SW 1271 (cell line): ENCODE data around the gene ENAH.
"Not testable (repeated sequence)": the region's sequence is repeated elsewhere in the genome, so short reads cannot be mapped to it uniquely, and the experiment has no call there.

Experiments
- DNase-seq, 2 experiments: peaks; one replicate each; lab custom pipeline; 2025; lab: John Stamatoyannopoulos, UW

ENAH gene

DNA sequence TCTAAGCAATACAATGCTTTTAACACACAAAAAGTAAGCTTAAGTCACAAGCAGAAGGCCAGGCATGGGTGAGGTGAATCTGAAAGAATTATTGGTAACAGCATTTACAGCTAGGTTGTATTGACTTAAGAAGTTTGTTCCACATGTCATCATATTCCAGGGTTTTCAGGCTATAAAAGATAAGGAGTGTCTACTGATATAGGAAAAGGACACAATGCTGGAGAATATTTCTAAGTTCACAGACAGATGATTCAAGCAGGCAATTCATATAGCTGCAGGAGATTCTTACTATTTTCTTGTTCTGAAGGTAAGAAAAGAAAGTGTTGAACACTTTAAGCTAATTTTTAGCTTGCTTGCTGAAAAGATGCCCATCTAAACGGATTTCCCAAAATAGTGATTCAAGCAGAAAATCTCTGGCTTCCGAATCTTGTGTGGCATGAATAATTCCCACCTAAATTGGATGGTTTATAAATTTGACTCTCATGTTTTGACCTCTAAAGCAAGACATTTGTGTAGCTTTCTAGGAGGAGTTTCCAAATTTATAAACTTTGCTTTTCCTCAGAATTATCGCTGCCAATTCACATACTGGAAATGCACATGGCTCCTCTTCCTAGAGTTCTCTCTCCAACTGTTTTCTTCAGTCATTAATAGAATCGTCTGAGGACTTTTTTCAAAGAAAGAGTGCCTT lies 129.5 kb downstream of the ENAH start:
- no peak for DNase-seq

DNA sequence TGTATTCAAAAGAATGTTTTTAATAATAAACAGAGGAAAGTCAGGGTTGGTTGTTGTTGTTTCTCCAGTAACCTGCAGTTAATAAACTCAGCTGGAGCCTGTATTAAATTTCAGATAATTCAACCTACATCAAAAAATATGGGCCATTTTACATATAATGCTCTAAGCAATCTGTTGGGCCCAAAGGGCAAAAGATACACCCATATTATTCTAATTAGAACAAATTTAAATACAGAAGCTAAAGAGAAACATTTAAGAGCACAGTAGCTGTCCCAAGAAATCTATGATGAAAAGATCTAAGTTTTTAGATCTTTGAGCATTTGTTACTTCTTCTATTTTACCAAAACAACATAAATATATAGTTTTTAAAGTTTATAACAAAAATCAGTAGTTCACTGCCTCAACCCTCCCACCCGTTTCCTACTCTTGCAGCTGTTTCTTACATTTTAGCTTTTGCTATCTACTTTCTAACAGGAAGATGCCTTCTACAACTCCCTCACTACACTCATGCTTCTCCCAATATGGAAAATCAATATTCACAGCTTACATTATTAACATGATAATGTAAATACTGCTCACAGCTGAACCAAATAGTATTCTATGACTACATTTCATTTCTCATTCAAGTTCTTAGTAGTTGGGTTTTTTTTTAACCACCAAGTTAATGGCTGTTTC lies 130.2 kb downstream of the ENAH start:
- no peak for DNase-seq

DNA sequence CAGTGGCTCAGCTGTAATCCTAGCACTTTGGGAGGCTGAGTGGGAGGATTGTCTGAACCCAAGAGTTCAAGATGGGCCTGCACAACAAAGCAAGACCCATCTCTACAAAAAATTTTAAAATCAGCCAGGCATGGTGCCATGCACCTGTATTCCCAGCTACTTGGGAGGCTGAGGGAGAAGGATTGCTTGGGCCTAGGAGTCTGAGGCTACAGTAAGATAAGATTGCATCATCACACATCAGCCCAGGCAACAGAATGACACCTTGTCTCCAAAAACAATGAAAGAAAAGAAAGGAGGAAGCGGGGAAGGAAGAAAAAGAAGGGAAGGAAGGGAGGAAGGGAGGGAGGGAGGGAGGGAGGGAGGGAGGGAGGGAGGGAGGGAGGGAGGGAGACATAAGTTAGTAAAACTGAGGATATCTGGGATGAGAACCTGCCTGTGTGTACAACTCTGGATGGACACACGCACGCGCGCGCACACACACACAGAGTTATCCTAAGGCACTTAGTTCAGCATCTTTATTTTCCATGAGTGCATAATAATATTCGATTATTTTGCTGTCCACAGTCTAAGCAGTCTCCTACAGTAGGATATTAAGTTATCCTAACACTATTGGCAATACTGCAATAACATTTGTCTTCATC lies 132.2 kb downstream of the ENAH start:
- no peak for DNase-seq

DNA sequence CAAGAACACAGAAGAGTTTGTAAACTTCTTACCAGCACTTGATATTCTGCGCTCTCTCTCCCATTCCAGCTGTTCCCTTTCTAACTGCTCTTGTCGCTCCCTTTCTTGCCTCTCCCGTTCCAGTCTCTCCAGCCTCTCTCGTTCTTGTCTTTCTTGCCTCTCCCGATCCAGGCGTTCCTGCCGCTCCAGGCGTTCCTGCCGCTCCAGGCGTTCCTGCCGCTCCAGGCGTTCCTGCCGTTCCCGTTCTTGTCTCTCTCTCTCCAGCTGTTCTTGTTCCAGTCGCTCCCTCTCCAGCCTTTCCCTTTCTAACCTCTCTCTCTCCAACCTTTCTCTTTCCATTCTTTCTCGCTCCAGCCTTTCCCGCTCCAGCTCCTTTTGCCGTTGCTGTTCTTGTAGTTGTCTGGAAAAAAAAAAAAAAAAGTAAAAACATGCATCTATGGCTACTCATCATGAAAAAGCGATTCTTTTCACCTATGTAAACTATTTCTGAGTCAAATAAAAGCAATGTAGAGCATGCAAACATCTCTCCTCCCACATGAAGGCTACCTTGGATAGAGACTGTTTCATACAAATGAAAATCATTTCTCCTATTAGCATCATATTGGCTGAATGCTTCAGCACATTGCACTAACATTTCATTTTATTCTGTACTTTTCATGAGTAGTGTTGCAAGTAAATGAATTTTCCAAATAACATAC lies 133.6 kb downstream of the ENAH start:
- no peak for DNase-seq

DNA sequence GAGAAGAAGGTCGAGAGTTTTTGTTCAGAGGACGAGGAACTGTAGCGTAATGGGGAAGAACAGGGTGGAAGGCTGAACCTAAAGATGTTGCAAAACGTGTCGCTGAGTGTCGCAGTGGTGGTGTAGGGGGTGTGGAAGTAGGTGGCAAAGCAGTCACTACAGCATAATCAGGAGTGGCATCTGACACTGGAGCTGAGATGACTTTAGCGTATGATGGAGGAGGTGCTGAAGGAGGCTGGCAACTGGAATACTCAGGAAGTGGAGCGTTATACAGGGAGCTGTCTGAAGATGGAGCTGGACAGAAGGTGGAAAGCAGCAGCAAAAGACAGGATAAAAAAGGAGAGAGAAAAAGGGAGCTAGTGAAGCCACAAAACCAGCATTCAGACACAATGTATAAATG lies 135.2 kb downstream of the ENAH start:
- DNase-seq = peak in 1 of 2 experiments; percentile 5

DNA sequence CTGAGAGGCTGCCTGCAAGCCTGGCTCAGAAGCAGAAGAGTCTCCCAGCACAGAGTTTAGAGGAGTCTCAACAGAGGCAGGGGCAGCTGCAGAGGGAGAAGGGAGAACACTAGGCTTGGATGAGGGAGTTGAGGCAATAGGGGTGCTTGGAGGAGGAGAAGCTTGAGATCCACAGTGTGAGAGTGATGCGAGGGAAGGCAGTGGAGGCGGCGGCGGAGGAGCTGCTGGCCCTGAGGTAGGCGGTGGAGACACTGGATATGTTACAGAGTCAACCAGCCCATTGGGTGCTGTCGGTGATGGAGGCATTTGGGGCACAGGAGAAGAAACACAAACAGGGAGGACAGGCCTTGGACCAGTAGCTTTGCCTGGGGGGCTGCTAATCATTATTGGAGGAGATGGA lies 135.7 kb downstream of the ENAH start:
- no peak for DNase-seq

DNA sequence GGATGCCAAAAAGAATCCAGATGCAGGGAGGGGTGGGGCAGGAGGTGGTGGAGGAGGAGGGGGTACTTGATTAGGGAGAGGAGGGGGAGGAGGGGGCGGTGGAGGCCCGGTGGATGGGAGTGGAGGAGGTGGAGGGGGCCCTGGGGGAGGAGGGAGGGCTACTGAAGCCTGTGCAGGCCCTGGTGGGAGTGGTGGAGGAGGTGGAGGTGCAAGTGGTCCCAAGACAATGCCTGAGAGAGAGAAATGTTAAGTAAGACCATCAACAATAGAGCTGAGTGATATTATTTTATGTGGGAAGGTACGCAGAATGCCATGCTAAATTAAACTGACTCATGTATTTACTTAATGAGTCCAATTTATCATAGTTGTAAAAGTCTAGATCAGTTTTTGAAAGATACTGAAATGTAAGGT lies 138.2 kb downstream of the ENAH start:
- DNase-seq = no peak

DNA sequence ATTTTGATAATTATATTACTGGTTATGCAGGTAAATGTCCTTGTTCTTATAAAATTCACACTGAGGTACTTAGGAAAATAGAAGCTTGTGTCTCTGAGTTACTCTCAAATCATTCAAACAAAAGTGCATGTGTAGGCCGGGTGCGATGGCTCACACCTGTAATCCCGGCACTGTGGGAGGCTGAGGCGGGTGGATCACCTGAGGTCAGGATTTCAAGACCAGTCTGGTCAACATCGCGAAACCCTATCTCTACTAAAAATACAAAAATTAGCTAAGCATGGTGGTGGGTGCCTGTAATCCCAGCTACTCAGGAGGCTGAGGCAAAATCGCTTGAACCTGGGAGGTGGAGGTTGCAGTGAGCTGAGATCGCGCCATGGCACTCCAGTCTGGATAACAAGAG lies 139.3 kb downstream of the ENAH start:
- DNase-seq = not testable (repeated sequence)

DNA sequence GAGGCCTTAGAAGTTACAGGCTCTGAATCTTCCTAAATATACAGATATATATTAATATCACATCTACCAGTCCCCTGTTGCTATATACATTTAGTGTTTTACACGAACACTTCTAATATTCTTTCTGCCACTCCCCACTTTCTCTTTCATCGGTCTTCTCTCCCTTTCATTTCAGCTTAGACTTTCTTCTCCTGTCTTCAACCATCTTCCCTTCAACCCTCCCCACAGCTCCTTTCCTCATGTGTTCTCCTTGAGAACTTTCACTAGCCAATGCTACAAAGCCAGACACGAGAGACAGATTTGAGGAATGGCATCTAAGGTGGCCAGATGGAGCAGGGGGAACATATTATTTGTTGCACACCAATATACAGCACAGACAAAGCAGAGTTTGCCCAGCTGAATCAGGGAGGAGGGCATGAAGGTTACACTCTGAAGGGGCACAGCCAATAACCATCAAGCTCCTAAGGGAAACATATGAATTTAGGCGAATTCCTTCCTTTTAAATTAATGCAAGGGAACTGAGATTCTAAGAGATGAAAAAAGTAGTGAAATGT lies 141.0 kb downstream of the ENAH start:
- no peak for DNase-seq

DNA sequence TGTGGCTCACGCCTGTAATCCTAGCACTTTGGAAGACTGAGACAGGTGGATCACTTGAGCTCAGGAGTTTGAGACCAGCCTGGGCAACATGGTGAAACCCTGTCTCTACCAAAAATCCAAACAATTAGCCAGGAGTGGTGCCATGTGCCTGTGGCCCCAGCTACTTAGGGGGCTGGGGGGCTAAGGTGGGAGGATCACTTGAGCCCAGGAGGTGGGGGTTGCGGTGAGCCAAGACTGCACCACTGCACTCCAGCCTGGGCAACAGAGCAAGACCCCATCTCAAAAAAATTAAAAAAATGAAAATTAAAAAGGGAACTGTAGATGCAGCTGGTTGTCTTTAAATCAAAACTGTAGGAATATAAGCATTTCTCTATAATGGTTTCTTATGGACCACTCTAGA lies 142.2 kb downstream of the ENAH start:
- not testable (repeated sequence) for DNase-seq

DNA sequence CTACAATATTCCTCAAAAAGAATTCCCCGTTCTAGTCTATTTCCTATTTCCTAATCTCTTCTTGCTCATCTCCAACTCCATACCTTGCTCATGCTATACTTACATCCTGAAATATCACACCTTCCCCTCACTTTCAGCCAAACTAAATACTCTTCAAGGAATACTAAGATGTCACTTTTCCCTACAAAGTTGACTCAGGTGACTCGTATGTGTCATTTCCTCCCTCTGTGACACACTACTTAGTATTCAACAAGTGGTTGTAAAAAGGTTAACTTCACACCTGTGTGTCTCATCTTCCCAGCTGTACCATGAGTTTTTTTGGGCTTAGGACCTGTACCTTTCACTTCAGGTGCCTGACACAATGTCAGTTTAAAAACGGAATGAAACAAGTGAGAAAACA lies 143.2 kb downstream of the ENAH start:
- DNase-seq = peak in 1 of 2 experiments; percentile 30

DNA sequence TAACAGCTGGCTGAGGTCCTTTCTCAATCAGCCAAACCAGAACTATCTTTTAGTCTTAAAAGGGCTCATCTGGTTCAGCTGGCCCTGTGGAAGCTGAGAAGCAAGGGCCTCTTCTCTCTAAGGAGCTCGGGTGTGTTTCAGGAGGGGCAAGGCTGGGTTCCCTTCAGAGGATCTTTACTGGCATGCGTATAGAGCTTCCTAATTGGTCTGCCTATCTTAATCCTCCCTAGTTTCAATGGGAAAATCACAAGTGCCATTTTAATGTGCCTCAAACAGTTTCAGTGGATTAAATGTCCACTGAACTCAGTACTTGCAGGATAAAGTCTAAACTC lies 143.6 kb downstream of the ENAH start:
- DNase-seq = no peak

DNA sequence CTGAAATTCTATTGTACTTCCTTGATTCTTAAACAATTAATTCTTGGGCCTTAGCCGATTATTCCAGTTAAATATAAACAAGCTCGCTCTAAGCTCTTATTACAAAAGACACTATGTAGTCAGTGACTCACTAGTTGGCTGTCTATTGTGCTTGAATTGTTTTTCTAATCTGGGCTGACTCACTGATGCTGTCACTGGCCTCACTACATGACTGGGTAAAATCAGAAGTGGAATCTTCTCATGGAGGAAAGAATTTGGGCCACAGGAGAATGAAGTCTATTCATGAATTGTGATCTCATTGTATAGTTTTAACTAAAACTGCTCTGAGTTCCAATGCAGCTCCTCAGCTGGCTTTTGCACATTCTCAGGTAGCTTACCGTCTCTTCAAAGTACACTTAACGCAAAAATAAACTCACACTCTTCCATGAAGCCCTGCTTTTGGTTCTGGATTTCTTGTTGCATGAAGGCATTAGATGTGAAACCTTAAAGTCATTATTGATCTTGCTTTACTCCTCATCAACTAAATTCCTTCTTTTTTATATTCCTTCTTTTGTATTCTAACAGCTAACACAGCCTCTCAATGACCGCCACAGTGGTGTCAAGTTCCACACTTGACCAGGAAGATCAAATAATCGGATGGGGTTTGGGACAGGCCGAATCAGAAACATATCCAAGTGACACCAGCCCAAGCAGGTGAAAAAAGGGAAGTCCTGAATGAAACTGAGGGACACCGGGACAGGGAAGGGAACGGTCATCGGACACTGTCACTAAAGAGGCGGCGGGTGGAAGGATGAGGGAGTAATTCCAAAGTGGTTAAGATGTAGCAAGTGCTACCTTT lies 144.2 kb downstream of the ENAH start:
- peak; percentile 69 to 89 for DNase-seq

DNA sequence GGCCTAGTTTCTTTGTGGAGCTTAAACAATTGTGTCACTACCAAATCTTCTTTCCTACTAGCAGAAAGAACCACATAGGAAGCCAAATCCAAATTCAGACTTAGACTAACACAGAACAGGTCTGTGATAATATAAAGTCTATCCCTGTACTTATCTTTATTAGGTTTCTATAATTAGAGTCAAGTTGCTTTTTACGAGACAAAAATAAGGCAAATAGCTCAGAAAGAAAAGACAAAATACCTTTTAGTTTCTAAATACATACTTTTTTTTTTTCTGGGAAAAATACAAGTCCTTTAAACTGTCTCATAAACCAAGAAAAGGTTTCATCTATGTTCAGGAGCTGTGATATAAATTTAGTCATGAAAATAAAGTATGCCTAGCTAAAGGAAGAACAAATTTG lies 146.2 kb downstream of the ENAH start:
- DNase-seq = no peak

DNA sequence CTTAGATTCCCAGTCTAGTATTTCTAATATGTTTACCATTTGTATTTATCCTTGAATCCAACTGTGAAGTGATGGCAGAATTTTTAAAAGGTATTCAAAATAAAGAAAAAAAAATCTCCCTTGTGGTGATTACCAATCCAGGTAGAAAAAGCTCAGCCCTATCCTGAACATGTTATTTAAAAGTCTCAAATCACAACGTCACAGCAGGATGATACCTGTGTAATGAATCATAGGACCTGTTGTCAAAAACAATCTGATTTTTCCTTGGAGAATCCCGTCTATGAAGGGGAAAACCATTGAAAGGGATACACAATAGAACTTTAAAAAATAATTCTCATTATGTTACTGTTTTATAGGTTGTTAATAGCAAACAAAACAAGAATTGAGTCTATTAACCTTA lies 148.1 kb downstream of the ENAH start:
- no peak for DNase-seq

DNA sequence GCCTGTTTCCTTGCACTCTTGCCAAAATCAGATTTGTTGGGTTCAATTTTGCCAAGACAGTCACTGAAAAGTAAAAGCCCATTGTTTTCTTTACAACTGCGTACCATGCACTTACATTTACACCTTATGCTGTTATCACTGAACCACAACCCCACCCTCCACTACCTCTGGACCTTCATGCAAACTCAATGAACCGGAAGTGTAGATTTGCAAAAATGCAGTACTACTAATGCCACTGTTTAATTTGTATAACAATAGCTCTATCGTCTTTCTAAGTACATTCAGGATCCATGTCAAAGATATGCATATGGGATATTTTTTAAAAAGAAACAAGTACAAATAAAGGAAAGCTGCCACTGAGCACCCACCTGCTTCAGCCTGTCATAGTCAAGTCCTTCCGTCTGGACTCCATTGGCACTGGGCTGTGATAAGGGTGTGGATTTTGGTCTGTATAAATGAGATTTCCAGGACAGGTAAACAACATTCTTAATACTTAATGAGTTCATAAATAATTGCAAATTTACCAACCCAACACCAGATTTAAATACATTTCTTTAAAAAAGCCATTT lies 152.2 kb downstream of the ENAH start:
- no peak for DNase-seq

DNA sequence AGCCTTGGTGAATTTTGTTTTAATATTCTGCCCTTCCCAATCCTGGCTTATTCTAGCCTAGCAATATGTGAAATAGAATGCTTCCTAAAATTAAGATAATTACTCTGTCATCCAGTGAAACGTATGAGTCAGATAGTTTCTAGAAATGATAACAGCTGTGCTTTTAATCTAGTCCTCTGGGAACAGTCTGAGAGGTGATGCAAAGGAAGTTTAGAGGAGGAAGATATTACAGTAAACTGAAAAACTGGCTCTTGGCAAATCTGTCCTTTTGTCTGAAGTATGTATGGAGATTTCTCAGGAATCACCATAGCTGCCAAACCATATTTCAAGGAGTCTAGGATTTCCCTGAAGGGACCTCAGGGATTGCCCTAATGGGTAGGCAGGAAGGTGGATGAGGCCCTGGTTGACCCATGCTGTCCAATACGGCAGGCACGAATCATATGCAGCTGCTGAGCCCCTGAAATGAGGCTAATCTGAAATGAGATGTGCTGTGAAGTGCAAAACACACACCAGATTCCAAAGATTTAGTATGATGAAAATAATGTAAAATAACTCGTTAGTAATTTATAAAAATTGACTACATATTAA lies 154.3 kb downstream of the ENAH start:
- DNase-seq = no peak

DNA sequence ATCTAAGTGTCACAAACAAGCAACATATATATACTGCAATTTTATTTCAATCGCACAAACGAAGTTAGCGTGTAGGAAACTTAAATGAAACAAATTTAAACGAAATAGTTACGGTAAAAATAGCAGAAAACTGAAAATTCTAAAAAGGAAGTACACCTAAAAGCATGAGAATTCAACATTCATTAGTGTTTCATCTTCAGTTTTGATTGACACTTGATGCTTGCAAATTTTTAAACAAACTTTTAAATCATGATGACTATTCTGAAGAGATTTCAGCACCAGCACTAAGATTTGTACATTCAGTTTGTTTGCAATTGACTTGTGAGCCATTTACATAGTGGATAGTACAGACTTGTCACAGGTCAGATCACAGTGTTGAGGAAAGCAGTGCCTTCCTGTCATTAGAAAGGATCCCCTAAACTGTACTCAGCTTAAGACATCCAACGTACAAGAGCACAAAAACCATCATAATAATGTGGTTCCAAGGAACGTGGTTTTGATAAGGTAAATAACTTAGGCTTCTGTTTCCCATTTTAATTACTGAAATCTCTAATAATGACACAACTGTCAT lies 158.0 kb downstream of the ENAH start:
- DNase-seq = no peak

DNA sequence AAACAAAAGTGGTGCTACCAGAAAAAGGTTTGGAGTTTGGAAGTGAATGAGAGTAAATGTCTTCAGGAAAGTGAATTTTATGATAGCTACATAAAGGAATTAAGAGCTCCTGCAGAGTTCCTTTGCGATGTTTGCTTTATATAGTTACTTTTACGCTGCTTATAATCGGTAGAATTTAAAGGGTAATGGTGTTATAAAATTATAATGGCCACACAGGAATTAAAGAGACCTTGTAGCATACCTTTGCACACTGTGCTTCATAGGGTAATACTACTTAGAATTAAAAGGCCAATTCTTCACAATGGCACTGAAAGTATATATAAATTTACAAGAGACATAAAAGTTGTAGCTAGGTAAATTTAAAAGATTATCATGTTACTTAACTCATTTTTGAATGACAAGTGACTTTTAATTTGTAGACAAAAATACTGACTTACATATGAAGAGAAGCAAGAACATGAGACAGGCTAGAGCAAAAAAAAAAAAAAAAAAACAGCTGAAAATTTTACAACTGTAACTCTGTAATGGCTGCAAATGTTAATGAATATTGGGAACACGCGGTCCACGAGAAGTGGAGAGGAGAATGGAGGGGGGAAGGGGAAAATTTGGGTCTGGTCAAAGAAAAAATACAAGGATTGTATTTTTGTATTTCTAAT lies 159.2 kb downstream of the ENAH start:
- DNase-seq = no peak

DNA sequence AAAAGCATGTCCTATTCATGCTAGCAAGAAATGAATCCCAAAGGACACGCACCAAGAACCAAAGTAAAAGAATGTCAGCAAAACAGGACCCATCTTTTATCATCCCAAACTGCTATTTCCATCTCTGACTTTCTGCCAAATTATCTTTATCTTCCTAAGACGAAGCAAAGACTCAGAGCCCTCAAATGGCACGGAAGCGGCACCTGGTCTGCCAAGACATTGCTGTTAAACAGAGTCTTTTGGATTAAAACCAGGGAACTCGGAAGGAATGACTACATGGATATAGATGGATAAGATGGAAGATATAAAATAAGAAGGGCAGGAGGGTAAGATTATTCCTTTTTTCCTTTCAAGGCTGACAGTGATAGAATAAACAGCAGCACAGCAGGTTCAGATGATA lies 164.2 kb downstream of the ENAH start:
- no peak for DNase-seq
